Mesenteric fat pad (tissue), 1 donor: Measurements from ENCODE around the gene LOC128125822.
A peak's percentile ranks its signal among the peaks of the same experiment; 100 is the strongest.
"Not testable (repeated sequence)": the region's sequence is repeated elsewhere in the genome, so short reads cannot be mapped to it uniquely, and the experiment has no call there.

Source experiments
- DNase-seq: peaks from one replicate; pipeline ENCODE4 v3.0.0-alpha.2; 2020; ENCODE audit warnings: low spot score
- donor health status: DM: yes; HTN: yes; CAD: no.

Gene LOC128125822

GRCh38 chr6:63572044-63572746 is at the start of gene LOC128125822, which contains the start of gene PTP4A1:
Gene LOC128125822, plus strand, starts transcription at chr6:63572480.
Gene PTP4A1, plus strand, starts transcription at chr6:63572480. Its CDS starts 4,401 bp downstream, at chr6:63576881.
- DNase-seq, result peak; percentile 100

GRCh38 chr6:63522911-63523287 is 49.4 kb upstream of the LOC128125822 start:
- not testable (repeated sequence) for DNase-seq

DNA sequence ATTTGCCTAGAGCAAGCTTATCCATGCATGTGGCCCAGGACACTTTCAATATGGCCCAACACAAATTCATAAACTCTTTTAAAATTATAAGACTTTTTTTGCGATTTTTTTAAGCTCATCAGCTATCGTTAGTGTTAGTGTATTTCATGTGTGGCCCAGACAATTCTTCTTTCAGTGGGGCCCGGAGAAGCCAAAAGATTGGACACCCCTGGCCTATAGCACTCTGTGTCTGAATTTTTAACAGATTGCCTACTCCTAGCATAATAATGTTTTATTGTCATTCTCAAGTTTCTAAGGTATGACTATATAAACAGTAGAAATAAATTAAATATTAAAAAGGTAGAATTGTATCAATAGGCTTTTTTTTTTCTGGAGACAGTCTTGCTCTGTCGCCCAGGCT is 48.6 kb upstream of the LOC128125822 start:
- DNase-seq, result no peak

- DNase-seq, result no peak
Observed at GRCh38 chr6:63525186-63525878, 46.9 kb upstream of the LOC128125822 start.

- no peak for DNase-seq
Observed at GRCh38 chr6:63526931-63527330, 45.3 kb upstream of the LOC128125822 start.

DNA sequence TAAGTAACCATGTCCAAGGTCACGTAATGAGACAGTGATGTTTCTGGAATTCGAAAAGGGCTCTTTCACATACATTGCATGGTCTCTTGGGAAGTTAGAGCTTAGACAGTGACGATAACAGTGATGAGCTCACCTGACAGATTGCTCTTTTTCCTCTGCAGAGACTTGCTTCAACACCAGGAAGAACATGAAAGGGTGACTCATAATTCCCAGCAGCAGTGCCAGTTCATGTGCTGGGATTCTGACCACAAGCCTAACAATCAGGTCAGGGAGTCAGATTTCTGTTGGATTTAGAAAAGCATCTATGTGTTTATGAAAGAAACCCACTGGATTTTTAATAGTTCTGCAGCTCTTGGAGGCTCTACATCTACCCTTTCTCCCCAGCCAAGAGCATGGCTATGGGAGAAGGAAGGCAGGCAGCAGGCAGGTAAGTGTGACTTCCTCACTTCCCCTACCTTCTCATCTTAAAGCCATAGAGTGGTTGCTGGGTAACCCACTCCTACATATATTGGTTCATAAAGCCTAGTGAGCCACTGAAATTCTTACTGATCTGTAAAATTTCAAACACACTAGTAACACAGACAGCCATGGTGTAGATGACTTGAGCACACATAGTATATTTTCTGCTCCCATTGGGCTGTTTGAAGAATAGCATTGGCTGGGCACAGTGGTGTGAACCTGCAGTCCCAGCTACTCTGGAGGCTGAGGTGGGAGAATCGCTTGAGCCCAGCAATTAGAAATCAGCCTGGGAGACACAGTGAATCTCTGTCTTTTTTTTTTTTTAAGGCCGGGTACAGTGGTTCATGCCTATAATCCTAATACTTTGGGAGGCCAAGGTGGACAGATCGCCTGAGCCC is 44.4 kb upstream of the LOC128125822 start:
- no peak for DNase-seq

- DNase-seq, result no peak
Observed at GRCh38 chr6:63529498-63529897, 42.8 kb upstream of the LOC128125822 start.

- DNase-seq, result no peak
Observed at GRCh38 chr6:63530182-63530581, 42.1 kb upstream of the LOC128125822 start.

DNA sequence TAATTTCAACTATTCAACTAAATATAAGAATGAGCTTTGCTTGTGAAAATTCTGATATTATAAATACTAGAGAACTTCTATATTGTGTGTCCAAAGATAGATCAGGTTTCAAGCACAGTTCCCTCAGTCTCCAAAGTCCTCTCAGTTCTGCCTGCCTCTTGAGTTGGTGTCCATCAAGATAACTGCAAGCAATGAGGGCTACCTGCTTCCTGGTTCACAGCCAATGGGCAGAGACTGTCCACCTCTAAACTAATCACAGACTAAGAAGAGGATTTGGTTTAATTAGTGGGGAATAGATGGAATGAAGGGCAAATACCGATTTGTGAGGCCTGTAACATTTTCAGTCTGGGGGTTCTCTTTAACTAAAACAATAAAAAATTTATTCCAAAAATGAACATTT is 41.3 kb upstream of the LOC128125822 start:
- no peak for DNase-seq

DNA sequence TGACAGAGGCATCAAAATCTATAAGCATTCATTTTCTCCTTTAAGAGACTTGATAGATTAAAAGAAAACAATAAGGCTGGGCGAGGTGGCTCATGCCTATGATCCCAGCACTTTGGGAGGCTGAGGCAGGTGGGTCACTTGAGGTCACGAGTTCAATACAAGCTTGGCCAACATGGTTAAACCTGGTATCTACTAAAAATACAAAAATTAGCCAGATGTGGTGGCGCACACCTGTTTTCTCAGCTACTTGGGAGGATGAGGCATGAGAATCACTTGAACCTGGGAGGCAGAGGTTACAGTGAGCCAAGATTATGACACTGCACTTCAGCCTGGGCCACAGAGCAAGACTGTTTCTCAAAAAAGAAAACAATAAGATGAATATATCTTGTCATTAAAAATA is 39.3 kb upstream of the LOC128125822 start:
- no peak for DNase-seq

DNA sequence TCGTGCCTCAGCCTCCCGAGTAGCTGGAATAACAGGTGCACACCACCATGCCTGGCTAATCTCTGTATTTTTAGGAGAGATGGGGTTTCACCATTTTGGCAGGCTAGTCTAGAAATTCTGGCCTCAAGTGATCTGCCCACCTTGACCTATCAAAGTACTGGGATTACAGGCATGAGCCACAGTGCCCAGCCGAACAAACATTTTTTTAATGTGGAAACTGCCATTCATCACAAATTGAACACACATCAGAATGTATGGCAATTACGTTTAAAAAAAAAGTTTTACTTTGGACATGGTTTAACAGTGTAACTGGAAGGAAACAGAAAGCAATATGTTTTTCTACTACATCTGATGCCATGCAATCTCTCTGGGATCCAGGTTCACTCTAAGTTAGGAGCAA is 38.3 kb upstream of the LOC128125822 start:
- no peak for DNase-seq

- no peak for DNase-seq
Observed at GRCh38 chr6:63537201-63537958, 34.9 kb upstream of the LOC128125822 start.

GRCh38 chr6:63537959-63538300 is 34.4 kb upstream of the LOC128125822 start:
- no peak for DNase-seq

GRCh38 chr6:63538550-63538949 is 33.7 kb upstream of the LOC128125822 start:
- no peak for DNase-seq

DNA sequence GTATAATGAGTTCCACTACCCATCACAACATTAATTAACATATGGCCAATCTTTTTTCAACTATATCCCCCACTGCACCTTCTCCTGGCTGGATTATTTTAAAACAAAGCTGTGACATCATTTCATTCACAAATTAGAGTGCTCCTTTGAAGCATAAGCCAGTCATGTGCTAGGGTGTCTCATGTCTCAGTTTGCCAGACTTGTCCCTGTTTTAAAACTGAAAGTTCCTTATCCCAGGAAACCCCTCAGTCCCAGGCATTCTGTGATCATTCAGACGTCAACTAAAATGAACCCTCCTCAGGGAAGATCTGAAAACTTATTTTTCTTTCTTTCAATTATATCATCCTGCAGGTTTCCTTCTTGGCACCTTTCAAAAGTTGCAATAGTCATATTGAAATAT is 29.3 kb upstream of the LOC128125822 start:
- DNase-seq, result no peak

DNA sequence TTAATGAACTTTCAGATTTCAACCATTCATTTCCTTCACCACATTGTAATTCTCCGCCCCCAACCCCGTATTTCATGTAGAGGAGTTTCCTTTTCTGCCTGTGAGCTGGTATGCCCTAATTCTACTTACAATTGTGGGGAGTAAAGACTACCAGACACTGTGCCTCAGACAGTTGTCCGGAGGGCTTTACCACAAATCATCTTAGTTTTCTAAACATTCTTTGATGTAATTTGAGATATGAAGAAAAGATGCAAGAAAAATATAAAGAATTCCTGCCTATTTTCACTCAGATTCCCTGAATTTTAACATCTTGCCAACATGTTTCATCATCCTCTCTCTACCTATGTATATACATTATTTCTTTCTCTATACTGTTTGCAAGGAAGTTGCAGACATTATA is 28.3 kb upstream of the LOC128125822 start:
- no peak for DNase-seq

GRCh38 chr6:63546236-63546635 is 26.0 kb upstream of the LOC128125822 start:
- no peak for DNase-seq

- no peak for DNase-seq
Observed at GRCh38 chr6:63546697-63547096, 25.6 kb upstream of the LOC128125822 start.

GRCh38 chr6:63549076-63549475 is 23.2 kb upstream of the LOC128125822 start:
- no peak for DNase-seq

GRCh38 chr6:63553208-63553607 is 19.1 kb upstream of the LOC128125822 start:
- no peak for DNase-seq

DNA sequence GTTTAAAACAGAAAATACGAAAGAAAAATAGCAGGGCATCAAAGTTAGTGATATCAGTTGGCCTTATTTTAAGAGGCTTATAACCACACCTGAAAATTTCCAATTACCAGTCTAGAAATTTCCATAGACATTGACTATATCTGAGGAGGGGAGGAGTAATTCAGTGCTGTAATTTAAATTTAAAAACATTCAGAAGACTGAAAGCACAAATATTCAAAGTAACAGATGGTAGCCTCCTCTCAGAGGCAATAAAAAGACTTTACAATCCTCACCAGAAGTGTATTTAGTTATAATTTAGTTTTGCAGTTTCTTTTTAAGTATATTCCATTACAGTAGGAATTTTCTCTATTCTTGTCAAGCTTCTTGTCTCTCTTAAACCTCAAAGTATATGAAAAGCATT is 18.4 kb upstream of the LOC128125822 start:
- DNase-seq, result no peak
